GM20000 (cell line): ENCODE measurements around the gene CRIM1.

Experiments used
- DNase-seq: peaks from one replicate; pipeline ENCODE4 v3.0.0; 2012; ENCODE audit warnings: low spot score
- TF ChIP-seq, protein P1 (sequence below): IDR thresholded peaks from 2 replicates; pipeline ENCODE4 v1.5.1; 2012; ENCODE audit warnings: mild to moderate bottlenecking, control low read depth; ENCODE audit errors: extremely low read depth, missing control alignments

The CRIM1 gene

DNA sequence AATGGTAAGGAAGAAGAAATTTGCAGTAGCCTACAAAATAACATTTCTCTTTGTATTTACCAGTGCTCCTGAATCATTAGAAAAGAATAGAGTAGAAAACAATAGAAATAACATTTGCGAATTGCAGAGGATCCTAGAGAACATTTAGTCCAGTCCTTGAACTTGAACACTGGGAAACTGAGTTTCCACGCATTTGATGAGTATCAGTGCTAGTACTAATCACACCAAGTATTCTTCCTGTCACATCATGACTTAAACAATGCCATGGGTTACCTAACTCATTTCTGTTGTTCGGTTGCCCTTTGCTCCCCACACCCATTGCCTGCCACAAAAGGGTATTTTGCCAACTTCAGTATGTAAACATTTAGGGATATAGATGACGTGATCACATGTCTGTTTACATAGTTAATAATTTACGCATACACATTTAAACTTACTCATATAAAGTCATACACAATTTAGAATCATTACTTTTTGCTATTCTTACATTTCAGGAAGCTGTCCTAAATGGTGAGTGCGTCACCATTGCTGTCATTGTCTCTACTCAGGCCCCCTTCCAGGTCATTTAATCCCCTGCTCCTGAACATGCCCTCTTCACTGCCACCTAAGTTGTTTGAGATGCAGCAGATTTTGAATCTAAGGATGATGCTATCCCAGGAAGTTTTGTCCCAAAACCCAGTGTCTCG, 42.3 kb downstream of the CRIM1 start:
- no peak for DNase-seq

DNA sequence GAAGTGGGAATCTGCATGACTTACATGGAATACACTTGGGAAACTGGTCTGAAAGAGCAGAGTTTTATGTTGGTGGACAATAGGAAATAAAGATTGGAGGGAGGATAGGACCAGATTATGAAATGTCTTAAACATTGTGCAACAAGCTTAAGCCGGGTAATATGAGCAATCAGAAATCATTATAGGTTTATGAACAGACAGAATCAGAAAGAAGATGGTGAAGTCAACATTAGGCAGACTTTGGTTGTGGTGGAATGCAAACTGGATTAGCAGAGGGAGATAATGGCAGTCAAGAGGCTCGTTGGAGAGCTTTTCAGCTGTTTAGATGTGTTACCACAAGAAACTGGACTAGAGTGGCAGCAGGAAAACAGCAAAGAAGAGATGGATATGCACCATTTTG, 43.5 kb downstream of the CRIM1 start:
- TF ChIP-seq, protein P1, sequence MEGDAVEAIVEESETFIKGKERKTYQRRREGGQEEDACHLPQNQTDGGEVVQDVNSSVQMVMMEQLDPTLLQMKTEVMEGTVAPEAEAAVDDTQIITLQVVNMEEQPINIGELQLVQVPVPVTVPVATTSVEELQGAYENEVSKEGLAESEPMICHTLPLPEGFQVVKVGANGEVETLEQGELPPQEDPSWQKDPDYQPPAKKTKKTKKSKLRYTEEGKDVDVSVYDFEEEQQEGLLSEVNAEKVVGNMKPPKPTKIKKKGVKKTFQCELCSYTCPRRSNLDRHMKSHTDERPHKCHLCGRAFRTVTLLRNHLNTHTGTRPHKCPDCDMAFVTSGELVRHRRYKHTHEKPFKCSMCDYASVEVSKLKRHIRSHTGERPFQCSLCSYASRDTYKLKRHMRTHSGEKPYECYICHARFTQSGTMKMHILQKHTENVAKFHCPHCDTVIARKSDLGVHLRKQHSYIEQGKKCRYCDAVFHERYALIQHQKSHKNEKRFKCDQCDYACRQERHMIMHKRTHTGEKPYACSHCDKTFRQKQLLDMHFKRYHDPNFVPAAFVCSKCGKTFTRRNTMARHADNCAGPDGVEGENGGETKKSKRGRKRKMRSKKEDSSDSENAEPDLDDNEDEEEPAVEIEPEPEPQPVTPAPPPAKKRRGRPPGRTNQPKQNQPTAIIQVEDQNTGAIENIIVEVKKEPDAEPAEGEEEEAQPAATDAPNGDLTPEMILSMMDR = no peak
- no peak for DNase-seq

More for the DNA sequence above, 42.3 kb downstream of the CRIM1 start:
- TF ChIP-seq, protein P1 = no peak

DNA sequence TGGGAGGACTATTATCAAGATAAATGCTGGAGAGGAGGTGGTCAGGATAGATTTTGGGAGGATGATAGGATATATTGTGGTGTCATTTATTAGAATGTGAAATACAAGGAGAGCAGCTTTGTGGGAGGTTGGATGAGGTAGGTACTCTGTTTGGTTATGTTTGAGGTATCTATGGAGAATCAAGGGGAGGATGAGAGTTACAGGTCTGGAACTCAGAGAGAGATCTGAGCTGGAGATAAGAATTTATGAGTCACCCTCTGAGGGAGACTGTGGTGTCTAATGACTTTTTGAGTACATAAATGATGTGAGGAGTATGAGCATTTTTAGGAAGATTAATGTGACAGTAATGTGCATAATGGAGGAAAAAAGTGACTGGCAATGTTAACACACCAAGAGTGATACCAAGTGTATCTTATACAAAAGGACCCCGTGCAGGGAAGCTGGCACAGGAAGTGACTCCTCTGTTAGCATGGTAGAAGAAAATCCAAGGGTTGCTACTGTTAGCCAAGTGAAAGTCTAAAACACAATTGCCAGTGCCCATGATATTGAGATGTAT, 48.2 kb downstream of the CRIM1 start:
- TF ChIP-seq, protein P1 = no peak
- DNase-seq = no peak

DNA sequence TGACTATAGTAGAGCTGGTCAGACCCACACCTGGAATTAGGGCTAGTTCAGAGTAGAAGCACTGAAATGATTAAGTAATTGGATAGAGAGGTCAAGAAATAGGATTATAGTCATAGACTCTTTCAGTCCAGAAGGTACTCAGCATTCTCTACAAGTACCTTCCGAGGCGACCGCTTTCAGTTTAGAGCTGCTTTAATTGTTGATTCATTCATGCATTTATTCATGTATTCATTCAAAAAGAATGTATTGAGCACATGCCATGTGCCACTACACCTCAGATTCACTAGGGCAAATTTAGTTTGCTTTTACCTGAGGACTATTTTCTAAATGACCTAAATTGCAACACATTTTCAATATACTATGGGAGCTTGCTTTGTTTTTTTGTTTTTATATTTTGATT, 48.7 kb downstream of the CRIM1 start:
- TF ChIP-seq, protein P1 = no peak
- DNase-seq = no peak

DNA sequence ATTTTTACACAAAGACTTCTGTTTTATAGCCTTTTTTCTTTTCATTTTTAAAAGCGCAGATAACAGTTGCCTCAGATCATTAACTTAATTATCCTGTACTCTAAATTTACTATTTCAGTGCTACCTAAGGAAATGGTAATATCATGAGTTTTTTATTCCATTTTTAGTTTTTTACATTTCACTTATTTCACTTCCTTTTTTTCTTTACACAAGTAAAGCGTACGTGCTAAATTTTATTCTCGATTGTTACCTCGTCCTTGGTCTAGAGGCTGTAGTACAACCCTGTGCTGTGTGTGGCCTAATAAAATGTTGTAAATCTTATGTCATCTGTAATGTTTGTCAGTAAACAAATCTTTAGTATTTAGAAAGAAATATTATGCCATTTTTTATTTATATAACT, 49.2 kb downstream of the CRIM1 start:
- peak; percentile 19 for DNase-seq
- TF ChIP-seq, protein P1 = no peak

DNA sequence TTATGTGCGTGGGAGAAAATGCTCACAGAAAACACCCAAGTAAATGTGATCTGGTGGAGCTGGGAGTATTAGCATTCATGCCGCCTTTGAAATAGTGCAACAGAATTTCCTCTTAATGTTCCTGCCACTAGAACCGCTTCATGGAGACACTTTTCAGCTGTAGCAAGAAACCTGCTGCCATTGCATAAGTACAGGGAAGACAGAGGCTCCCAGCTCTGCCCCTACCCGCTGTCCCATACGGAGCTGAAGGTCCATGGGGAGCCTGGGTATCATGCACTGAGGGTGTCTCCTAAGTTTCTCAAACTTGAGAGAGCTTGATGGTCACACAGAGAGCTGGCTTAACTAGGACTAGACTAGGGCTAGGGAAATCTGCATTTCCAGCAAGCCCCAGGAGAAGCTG, 49.6 kb downstream of the CRIM1 start:
- no peak for DNase-seq
- TF ChIP-seq, protein P1 = no peak

DNA sequence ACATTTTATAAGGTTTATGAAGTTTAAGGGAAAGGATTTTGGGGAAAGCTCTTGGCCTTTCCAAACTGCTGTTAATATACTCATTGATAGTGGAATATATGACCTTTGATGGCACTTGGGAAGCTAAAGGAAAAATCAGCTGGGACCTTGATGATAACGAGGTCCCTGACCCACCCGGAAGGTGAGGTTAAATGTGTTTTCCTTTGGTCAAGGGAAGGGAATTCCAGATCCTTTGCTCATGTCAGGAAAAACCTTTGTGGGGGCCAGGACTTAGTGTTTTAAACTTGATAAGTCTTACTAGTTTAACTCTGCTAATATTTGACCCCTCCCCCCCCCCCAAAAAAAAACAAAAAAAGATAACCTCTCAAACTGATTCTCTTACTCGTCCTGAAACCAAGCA, 50.7 kb downstream of the CRIM1 start:
- TF ChIP-seq, protein P1 = no peak
- DNase-seq = no peak
